Smooth muscle cell (in vitro differentiated cells): ENCODE data around the gene PIAS4. TPM values are rescaled to one million over a fixed set of nuclear protein-coding genes. Genes with fewer than 3 reads are reported as not detected.

ENCODE experiments used
- DNase-seq: peaks from one replicate; lab custom pipeline; 2025; ENCODE audit not compliant: unreplicated experiment; lab: John Stamatoyannopoulos, UW
- H2AFZ ChIP-seq: fragments of 200-600 bp; sonication (generic); 2 replicates; pipeline ENCODE4 v1.6.0; 2016; ENCODE audit warnings: antibody characterized with exemption, low read depth, mild to moderate bottlenecking
- H3F3A ChIP-seq: fragments of 200-600 bp; sonication (generic); 2 replicates; pipeline ENCODE4 v1.6.0; 2017; ENCODE audit warnings: antibody characterized with exemption, low read depth
- H3K27ac ChIP-seq: fragments of 200-600 bp; sonication (generic); 2 replicates; pipeline ENCODE4 v1.5.1; 2016; ENCODE audit warnings: low read depth, mild to moderate bottlenecking
- H3K27me3 ChIP-seq: fragments of 200-600 bp; sonication (generic); 2 replicates; pipeline ENCODE4 v1.6.1; 2016; ENCODE audit warnings: low read depth, mild to moderate bottlenecking
- H3K36me3 ChIP-seq: fragments of 200-600 bp; sonication (generic); 2 replicates; pipeline ENCODE4 v1.5.1; 2016; ENCODE audit warnings: low read depth
- H3K4me1 ChIP-seq: fragments of 200-600 bp; sonication (generic); 2 replicates; pipeline ENCODE4 v1.5.1; 2016; ENCODE audit warnings: low read depth
- H3K4me2 ChIP-seq: fragments of 200-600 bp; sonication (generic); 2 replicates; pipeline ENCODE4 v1.6.0; 2016; ENCODE audit warnings: mild to moderate bottlenecking
- H3K4me3 ChIP-seq: fragments of 200-600 bp; sonication (generic); 2 replicates; pipeline ENCODE4 v1.5.1; 2016; ENCODE audit warnings: mild to moderate bottlenecking
- H3K79me2 ChIP-seq: fragments of 200-600 bp; sonication (generic); 2 replicates; pipeline ENCODE4 v1.6.0; 2016; ENCODE audit warnings: low read depth, mild to moderate bottlenecking
- H3K9ac ChIP-seq: fragments of 200-600 bp; sonication (generic); 2 replicates; pipeline ENCODE4 v1.6.0; 2016; ENCODE audit warnings: low read depth
- H3K9me3 ChIP-seq: fragments of 200-600 bp; sonication (generic); replicated peaks from 2 replicates; pipeline ENCODE4 v1.5.1; 2016; ENCODE audit warnings: low read depth
- H4K20me1 ChIP-seq: fragments of 200-600 bp; sonication (generic); 2 replicates; pipeline ENCODE4 v1.6.0; 2016; ENCODE audit warnings: low read depth
- CTCF ChIP-seq: fragments of 200-600 bp; sonication (generic); IDR thresholded peaks from 2 replicates; pipeline ENCODE4 v1.5.1; 2017; ENCODE audit warnings: borderline replicate concordance, mild to moderate bottlenecking, antibody characterized with exemption; ENCODE audit not compliant: insufficient read depth, poor library complexity, severe bottlenecking
- WGBS: methylation state at CpG from one replicate; pipeline ENCODE4 v1.1.7; 2016; ENCODE audit warnings: low lambda C conversion rate; 5-methylcytosine and 5-hydroxymethylcytosine counted together
- polyA plus RNA-seq: library from polyadenylated mRNA; unstranded; fragments of >200 nt; fragmentation: Nextera tagmentation; extraction: Ambion mirVana; gene quantifications from 2 replicates; pipeline ENCODE4 v1.2.1, GENCODE V29; 2016
- total RNA-seq: library from RNA; depleted of rRNA; stranded (reverse); fragments of >200 nt; gene quantifications from 2 replicates; pipeline ENCODE4 v1.2.3, GENCODE V29; 2014

The PIAS4 gene
- total and polyA plus RNA-seq, 2 experiments from 2014 or later, result 8.1 to 17.3 TPM

GRCh38 chr19:4036576-4037300, 29.2 kb downstream of the PIAS4 start:
- no peak for DNase-seq
- TF ChIP-seq CTCF, result no peak
- Histone ChIP-seq H3K79me2 (no peaks in the 10 kb centered on the region), H3K27ac (no peak overlapping the region), H4K20me1 (peaks cover 33% of the 10 kb centered on the region), H3K9ac (no peak overlapping the region), H3K4me3 (no peak overlapping the region), H2AFZ (no peak overlapping the region), H3K27me3 (no peaks in the 10 kb centered on the region), H3F3A (peaks cover 4% of the 10 kb centered on the region), H3K36me3 (no peaks in the 10 kb centered on the region), H3K9me3 (no peaks in the 10 kb centered on the region), H3K4me1 (no peaks in the 10 kb centered on the region), H3K4me2 (no peak overlapping the region)
- WGBS, result 98% methylated on average over 22 of the region's 25 CpGs

- Histone ChIP-seq H3F3A (peaks cover 4% of the 10 kb centered on the region), H3K4me2 (no peak overlapping the region), H3K4me1 (no peaks in the 10 kb centered on the region), H2AFZ (no peak overlapping the region), H3K27ac (no peak overlapping the region), H3K9me3 (no peaks in the 10 kb centered on the region), H3K27me3 (no peaks in the 10 kb centered on the region), H3K36me3 (no peaks in the 10 kb centered on the region), H3K9ac (no peak overlapping the region), H3K79me2 (no peaks in the 10 kb centered on the region), H4K20me1 (peaks cover 39% of the 10 kb centered on the region), H3K4me3 (no peak overlapping the region)
- DNase-seq, result no peak
- WGBS, result over 99% methylated on average over 29 of the region's 54 CpGs
- no peak for TF ChIP-seq CTCF
These were observed 29.9 kb downstream of the PIAS4 start for GRCh38 chr19:4037301-4037949.

- H4K20me1 ChIP-seq, result peaks cover 46% of the 10 kb centered on the region
- no peak overlapping the region for H2AFZ ChIP-seq
- 94% methylated on average over 8 of the region's 33 CpGs for WGBS
- H3K79me2 ChIP-seq, result peaks cover 4% of the 10 kb centered on the region
- peaks cover 4% of the 10 kb centered on the region for H3F3A ChIP-seq
- no peak overlapping the region for H3K4me2 ChIP-seq
- H3K36me3 ChIP-seq, result no peaks in the 10 kb centered on the region
- H3K4me3 ChIP-seq, result no peak overlapping the region
- no peaks in the 10 kb centered on the region for H3K4me1 ChIP-seq
- H3K27me3 ChIP-seq, result no peaks in the 10 kb centered on the region
- H3K9me3 ChIP-seq, result no peaks in the 10 kb centered on the region
- no peak overlapping the region for H3K27ac ChIP-seq
- no peak overlapping the region for H3K9ac ChIP-seq
- TF ChIP-seq CTCF, result no peak
- DNase-seq, result no peak
These were observed 30.5 kb downstream of the PIAS4 start for GRCh38 chr19:4038057-4038456.
